Lower lobe of right lung (tissue), 2 donors: Measurements from ENCODE around the gene ETS1. TPM values are rescaled to one million over a fixed set of nuclear protein-coding genes. Genes with fewer than 3 reads are reported as not detected.

Source experiments
- ATAC-seq, 2 donors: fragments of 200-7000 bp; cut with Tn5 transposase; one replicate each; pipeline ENCODE4 v1.9.1; 2020 to 2022; ENCODE audit warnings: mild to moderate bottlenecking in 2 of 2, moderate library complexity in 2 of 2
- DNase-seq: peaks from one replicate; pipeline ENCODE4 v3.0.0-alpha.2; 2020
- H3K27ac ChIP-seq: fragments of 200-600 bp; one replicate; pipeline ENCODE4 v1.8.0; 2022
- H3K27me3 ChIP-seq: fragments of 200-600 bp; one replicate; pipeline ENCODE4 v1.8.0; 2022; ENCODE audit warnings: low read depth
- H3K36me3 ChIP-seq: fragments of 200-600 bp; one replicate; pipeline ENCODE4 v1.8.0; 2022; ENCODE audit warnings: mild to moderate bottlenecking
- H3K4me1 ChIP-seq: fragments of 200-600 bp; one replicate; pipeline ENCODE4 v1.8.0; 2022
- H3K4me3 ChIP-seq: fragments of 200-600 bp; one replicate; pipeline ENCODE4 v1.8.0; 2022; ENCODE audit warnings: mild to moderate bottlenecking
- H3K9me3 ChIP-seq: fragments of 200-600 bp; one replicate; pipeline ENCODE4 v1.8.0; 2022
- intact Hi-C: fragments of 100-400 bp; cut with DNase I; formaldehyde crosslinking; loops from one replicate; pipeline ENCODE4 v1.11.0; 2022
- total RNA-seq: library from RNA; stranded (reverse); fragmentation: NEBNext Ultra II Directional; extraction: Animal tissue kit (Norgen Biotek cat#: 25700); gene quantifications from one replicate; pipeline ENCODE4 v1.2.1, GENCODE V29; 2021
- TF ChIP-seq, protein P1 (sequence below): fragments of 200-600 bp; IDR thresholded peaks from one replicate; pipeline ENCODE4 v1.8.0; 2022; ENCODE audit warnings: antibody characterized with exemption, mild to moderate bottlenecking
- donor health status: DM: no; HTN: yes; CAD: no; lungs with severe emphysema.

The ETS1 gene
- total RNA-seq, 1 donor from 2014 or later, result 123 TPM

- H3K27me3 ChIP-seq, result no peaks in the 10 kb centered on the region
- DNase-seq (no peak), ATAC-seq (no peak)
- H3K4me3 ChIP-seq, result no peak overlapping the region
- H3K27ac ChIP-seq, result no peak overlapping the region
- no peaks in the 10 kb centered on the region for H3K36me3 ChIP-seq
- intact Hi-C loops, result no loop called here
- H3K9me3 ChIP-seq, result no peaks in the 10 kb centered on the region
- TF ChIP-seq, protein P1, sequence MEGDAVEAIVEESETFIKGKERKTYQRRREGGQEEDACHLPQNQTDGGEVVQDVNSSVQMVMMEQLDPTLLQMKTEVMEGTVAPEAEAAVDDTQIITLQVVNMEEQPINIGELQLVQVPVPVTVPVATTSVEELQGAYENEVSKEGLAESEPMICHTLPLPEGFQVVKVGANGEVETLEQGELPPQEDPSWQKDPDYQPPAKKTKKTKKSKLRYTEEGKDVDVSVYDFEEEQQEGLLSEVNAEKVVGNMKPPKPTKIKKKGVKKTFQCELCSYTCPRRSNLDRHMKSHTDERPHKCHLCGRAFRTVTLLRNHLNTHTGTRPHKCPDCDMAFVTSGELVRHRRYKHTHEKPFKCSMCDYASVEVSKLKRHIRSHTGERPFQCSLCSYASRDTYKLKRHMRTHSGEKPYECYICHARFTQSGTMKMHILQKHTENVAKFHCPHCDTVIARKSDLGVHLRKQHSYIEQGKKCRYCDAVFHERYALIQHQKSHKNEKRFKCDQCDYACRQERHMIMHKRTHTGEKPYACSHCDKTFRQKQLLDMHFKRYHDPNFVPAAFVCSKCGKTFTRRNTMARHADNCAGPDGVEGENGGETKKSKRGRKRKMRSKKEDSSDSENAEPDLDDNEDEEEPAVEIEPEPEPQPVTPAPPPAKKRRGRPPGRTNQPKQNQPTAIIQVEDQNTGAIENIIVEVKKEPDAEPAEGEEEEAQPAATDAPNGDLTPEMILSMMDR, result no peak
- H3K4me1 ChIP-seq, result peaks cover 33% of the 10 kb centered on the region
Measured at GRCh38 chr11:128527046-128527445, 60.3 kb downstream of the ETS1 start.

- peaks cover 33% of the 10 kb centered on the region for H3K4me1 ChIP-seq
- H3K36me3 ChIP-seq, result no peaks in the 10 kb centered on the region
- TF ChIP-seq, protein P1, result no peak
- H3K4me3 ChIP-seq, result no peak overlapping the region
- DNase-seq (no peak), ATAC-seq (no peak)
- H3K27me3 ChIP-seq, result no peaks in the 10 kb centered on the region
- H3K27ac ChIP-seq, result peak overlapping the region; percentile 1
- intact Hi-C loops, result no loop called here
- no peaks in the 10 kb centered on the region for H3K9me3 ChIP-seq
Measured at GRCh38 chr11:128525411-128526243, 61.7 kb downstream of the ETS1 start.

DNA sequence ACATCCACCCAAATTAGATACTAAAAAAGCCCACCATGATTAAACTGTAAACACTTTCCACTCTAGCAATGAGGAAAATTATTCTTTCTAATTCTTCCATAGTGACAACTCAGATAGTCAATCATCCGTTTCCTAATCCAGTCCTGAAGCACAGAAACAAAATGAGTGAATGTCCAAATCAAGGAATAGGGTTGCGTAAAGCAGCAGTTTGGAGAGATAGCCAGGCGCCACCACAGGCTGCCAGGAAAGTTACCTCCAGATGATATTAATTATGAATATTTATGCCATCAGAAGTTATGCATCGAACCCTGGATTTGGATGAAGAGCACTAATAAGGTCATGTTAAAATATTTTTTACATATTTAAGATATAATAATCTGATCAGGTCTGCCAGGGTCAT, 63.2 kb downstream of the ETS1 start:
- Histone ChIP-seq H3K4me3 (no peak overlapping the region), H3K27me3 (no peaks in the 10 kb centered on the region), H3K36me3 (no peaks in the 10 kb centered on the region), H3K27ac (peak overlapping the region; percentile 95), H3K4me1 (peaks cover 39% of the 10 kb centered on the region), H3K9me3 (no peaks in the 10 kb centered on the region)
- TF ChIP-seq, protein P1, result no peak
- DNase-seq (no peak), ATAC-seq (no peak)
- intact Hi-C loops, result no loop called here

DNA sequence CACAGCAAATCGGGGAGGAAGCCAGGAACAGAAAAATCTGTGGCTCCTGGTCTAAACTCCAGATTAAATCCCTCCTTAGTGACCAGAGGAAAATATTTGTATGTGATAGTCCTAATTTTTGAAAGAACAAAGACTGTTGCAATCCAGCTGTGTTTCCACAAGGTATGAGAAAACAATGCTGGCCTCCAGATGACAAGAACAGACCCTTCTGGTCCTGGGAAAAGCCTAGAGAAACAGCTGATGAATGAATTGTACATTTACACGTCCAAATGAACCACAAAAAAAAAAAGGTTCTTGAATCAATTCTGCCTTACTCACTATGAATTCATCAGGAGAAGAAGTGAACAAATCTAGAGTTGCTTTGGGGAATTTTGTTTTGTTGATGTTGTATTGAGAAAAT, 63.7 kb downstream of the ETS1 start:
- peak overlapping the region; percentile 71 for H3K4me3 ChIP-seq
- H3K27ac ChIP-seq, result peak overlapping the region; percentile 95
- no peak for ATAC-seq
- TF ChIP-seq, protein P1, result no peak
- peaks cover 43% of the 10 kb centered on the region for H3K4me1 ChIP-seq
- intact Hi-C loops, result no loop called here
- H3K27me3 ChIP-seq, result no peaks in the 10 kb centered on the region
- no peak for DNase-seq
- H3K9me3 ChIP-seq, result no peaks in the 10 kb centered on the region
- H3K36me3 ChIP-seq, result no peaks in the 10 kb centered on the region

- peaks cover 49% of the 10 kb centered on the region for H3K4me1 ChIP-seq
- TF ChIP-seq, protein P1, result no peak
Measured at GRCh38 chr11:128522943-128523518, 64.3 kb downstream of the ETS1 start.

More at GRCh38 chr11:128522943-128523518, 64.3 kb downstream of the ETS1 start:
- peak overlapping the region; percentile 95 for H3K27ac ChIP-seq
- H3K27me3 ChIP-seq, result no peaks in the 10 kb centered on the region
- intact Hi-C loops, result no loop called here
- peak overlapping the region; percentile 71 for H3K4me3 ChIP-seq
- no peaks in the 10 kb centered on the region for H3K9me3 ChIP-seq
- H3K36me3 ChIP-seq, result no peaks in the 10 kb centered on the region
- ATAC-seq, result no peak
- DNase-seq, result no peak
